Measurements from ENCODE around the gene SKI.

GRCh38 chr1:2315674-2316450 lies 87.7 kb downstream of the SKI start:
- TF ChIP-seq CTCF (IDR thresholded peaks at IDR 0.05; ENCODE audit: low read length) (no peak), EZH2phosphoT487 (IDR thresholded peaks at IDR 0.05; ENCODE audit: low read length) (no peak)

Measured in MM.1S (cell line).